Activated CD4-positive, alpha-beta T cell treated with anti-CD3 and anti-CD28 coated beads, Interleukin-2, amount 50 U/mL, for 4 hours (primary cell): ENCODE data around the gene ZNF598.
"Not testable (repeated sequence)": the region's sequence is repeated elsewhere in the genome, so short reads cannot be mapped to it uniquely, and the experiment has no call there.

Source experiments
- DNase-seq, 2 experiments: peaks; one replicate each; pipeline ENCODE4 v3.0.0-alpha.2; 2020

The ZNF598 gene

DNA sequence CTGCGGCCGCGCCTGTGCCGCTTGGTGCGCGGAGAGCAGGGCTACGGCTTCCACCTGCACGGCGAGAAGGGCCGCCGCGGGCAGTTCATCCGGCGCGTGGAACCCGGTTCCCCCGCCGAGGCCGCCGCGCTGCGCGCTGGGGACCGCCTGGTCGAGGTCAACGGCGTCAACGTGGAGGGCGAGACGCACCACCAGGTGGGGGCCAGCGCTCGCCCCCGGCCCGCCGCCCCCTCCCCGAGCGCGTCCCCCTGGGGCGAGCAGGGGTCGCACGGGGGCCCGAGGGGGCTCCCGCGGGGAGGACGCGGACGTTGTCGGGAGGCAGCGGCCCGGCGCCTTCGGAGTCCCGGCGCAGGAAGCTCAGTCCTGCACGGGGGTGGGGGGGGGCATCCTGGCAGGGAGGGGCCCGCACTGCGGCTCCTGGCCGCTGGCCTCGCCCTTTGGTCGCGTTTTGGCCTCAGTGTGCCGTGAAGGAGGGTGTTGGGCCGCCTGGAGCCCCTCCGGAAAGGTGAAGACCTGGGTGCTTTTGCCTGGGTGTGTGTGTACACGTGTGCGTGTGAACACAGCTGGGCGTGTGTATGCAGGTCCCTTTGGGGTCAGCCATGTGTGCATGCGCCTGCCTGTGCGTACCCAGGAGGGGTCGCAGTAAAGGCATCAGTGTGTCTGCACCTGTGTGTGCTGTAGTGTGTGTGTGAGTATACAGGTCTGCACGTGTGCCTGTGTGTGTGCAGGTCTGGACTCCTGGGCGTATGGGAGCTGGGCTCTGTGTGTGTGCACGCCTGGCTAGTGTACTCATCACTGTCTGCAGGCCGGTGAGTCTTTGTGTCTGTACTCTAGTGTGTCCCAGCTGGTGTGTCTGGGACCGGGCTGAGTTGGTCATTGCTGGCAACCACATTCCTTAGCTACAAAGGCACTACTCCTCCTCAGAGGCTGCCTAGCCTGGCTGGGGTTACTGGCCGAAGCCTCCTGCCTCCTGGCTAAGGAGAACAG lies 17.7 kb upstream of the ZNF598 start:
- DNase-seq = peak in 1 of 2 experiments; percentile 10

DNA sequence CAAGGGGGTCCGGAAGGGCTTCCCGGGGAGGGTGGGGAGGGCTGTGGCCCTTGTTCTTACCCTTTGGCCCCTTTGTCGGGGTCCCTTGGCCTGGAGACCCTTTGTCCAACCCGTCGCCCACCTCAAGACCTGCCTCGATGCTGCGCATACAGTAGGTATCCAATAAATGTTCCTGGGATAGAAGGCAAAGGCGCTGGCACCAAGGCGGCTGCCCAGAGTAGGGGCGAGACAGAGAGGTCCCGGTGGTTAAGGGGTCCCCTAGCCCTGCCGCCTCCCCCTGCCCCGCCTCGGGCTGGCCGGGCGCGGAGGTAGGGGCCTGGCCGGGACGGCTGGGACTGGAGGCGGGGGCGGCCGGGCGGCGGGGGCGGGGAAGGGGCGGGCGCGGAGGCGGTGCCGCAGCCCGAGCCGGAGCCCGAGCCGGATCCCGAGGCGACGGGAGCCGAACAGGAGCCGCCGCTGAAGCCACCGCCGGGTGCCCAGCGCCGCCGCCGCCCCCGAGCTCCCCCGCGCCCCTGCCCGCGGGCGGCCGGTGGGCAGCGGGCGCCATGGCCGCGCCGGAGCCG lies 16.9 kb upstream of the ZNF598 start, which contains the start of gene NHERF2:
Gene NHERF2 (plus strand): TSS at position 442 of the 563 bp plus-strand sequence. CDS start 104 bp downstream, at position 546.
- DNase-seq = no peak

DNA sequence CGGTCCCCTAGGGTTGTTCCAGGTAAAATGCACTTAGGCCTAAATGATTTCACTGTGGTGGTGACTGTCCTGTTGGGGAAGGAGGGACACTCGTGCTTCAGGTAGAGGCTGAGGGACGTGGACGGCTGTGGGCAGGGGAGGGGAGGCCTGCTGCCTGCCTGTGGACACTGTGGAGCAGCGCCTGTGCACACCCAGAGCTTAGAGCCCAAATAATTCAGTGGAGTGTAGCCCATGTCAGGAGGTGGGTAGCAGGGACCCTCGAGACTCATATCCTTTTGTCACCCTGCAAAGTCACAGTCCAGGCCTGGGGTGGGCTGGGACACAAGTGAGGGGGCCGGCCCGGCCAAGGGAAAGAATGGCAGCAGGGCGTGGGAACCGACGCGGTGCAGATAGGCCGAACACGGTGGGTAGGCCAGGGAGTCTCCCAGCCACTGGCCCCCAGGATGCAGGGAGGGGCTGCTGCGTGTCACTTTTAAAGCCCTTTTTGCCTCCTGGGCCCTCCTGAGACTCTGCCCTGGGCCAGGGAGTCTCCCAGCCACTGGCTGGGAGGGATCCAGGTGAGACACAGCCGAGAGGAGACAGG lies 16.3 kb upstream of the ZNF598 start:
- DNase-seq = no peak

DNA sequence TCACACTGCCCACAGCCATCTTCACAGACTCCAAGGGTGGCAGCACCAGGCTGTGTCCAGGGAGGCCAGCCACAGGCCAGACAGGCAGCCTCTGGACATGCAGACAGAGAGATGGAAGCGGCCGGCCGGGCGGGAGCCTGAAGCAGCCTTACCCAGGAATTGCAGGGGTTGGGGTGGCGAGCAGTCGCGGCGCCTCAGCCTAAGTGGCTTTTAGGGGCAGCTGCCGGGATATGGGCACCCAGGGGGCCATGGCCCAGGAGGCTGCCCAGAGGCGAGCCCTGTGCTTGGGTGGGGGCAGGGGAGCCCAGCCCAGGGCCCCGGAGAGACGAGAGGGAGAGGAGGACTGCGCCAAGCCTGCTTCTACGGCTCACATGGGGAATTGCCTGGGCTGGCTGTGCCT lies 15.6 kb upstream of the ZNF598 start:
- no peak for DNase-seq

DNA sequence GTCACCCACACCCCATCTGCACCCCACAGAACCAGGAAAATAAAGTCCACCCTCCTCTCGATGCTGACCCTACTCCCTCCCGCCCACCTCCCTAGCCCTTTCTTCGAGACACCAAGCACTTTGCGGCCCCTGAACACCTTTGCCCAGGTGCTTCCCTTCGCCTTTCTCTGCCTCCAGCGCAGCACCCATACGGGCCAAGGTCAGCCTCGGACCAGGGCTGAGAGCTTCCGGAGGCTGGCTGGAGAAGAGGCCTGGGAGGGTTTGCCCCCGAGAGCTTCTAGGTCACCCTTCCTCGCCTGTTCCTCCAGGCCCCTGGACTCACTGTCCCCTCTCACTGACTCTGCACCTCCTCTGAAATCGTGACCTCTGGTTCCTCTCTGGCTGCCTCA lies 14.4 kb upstream of the ZNF598 start:
- DNase-seq = no peak

DNA sequence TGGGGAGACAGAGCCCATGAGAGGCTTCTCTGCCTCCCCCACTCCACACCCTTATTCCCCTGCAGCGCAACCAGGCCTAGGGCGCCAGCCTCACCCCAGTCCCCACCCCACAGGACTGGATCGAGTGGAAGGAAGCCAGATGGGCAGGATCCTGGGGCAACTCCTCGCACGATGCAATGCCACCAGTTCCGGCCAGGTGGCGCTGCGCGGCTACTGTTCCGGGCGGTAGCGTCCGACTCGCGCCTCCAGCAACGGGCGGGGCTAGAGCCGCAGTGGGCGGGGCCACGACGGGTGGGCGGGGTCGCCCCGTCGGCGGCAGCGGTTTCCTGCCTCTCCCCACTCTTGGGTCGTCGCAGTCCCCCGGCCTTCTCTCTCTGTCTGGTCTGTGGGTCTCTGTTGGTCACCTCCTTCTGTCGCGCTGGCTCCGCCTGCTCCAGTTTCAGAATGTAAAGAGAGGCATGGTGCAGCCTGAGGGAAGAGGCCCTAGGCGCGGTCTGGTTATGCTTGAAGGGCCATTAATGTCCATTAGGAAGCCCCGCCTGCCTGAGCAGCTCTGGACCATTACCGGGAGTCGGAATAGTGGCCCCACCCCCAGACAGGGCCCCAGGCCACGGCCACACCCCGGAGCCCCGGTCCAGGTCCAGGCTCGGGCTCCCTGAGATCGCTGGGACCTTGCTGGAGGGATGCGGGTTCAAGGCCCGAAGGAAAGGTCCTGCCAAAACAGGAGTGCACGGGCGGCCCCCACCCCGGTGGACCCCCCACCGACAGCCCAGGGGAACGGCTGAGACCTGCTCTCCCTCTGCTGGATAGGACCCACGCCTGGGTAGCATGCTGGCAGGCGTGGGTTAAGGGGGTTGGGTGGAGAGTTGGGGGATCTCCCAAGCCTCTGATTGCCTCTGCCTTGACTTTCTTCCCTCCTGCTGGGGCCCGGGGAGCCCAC lies 13.7 kb upstream of the ZNF598 start:
- DNase-seq = peak; percentile 92 to 93

DNA sequence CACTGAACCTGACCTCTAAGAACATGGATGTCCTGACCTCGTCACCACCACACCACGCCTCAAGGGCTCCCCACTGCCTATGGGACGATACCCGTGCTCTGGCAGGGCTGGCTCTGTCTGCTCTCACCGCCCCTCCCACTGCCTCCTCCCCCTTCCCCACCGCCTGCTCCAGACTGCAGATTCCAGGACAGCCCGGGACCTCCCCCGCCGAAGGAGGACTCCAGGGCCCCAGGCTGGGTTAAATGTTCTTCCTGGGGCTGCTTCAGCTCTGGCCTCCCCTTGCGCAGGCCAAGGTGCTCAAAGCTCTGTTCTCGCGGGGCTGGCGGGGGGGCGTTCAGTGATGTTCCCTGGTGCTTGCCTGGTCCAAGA lies 13.1 kb upstream of the ZNF598 start:
- no peak for DNase-seq

DNA sequence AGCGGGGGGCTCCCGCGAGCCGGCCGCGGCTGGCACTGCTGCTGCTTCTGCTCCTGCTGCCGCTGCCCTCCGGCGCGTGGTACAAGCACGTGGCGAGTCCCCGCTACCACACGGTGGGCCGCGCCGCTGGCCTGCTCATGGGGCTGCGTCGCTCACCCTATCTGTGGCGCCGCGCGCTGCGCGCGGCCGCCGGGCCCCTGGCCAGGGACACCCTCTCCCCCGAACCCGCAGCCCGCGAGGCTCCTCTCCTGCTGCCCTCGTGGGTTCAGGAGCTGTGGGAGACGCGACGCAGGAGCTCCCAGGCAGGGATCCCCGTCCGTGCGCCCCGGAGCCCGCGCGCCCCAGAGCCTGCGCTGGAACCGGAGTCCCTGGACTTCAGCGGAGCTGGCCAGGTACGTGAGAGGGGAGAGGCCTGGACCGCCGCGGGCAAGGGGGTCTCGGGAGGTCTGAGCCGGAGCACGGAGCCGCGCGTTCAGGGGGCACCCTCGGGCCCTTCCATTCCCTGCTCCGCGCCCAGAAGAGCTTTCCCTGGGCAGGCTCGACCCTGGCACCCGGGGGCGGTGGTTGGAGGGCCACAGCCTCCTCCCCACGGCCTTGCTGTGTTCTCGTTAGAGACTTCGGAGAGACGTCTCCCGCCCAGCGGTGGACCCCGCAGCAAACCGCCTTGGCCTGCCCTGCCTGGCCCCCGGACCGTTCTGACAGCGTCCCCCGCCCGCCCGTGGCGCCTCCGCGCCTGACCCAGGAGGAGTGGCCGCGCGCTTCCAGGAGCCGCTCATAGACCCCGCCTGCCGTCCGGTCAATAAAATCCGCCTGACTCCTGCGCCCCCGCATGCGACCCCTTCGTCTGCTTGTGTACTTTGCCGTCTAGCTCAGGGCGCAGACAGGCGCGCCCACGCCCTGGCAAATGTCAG lies 10.6 kb upstream of the ZNF598 start:
- DNase-seq = no peak

DNA sequence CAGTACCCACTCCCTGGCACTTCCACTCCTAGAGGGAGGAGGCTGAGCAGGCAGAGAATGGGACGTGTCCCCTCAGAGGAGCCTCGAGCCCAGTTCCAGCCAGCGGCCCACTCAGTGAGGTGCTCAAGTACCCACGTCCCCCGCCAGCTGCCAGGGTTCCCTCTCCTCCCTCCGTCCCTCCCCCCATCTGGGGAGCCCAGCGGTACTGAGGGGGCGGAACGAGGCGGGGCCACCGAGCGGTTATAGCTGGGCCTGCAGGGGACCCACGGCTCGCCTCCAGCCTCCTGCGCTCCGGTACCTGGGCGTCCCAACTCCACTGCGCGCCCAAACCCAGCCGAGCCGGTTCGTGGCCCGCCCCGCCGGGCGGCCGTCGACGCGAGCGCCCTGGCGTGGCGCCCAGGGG lies 9.9 kb upstream of the ZNF598 start, which contains the start of gene NPW:
Gene NPW (plus strand): TSS at position 268 of the 403 bp plus-strand sequence.
- DNase-seq = no peak

DNA sequence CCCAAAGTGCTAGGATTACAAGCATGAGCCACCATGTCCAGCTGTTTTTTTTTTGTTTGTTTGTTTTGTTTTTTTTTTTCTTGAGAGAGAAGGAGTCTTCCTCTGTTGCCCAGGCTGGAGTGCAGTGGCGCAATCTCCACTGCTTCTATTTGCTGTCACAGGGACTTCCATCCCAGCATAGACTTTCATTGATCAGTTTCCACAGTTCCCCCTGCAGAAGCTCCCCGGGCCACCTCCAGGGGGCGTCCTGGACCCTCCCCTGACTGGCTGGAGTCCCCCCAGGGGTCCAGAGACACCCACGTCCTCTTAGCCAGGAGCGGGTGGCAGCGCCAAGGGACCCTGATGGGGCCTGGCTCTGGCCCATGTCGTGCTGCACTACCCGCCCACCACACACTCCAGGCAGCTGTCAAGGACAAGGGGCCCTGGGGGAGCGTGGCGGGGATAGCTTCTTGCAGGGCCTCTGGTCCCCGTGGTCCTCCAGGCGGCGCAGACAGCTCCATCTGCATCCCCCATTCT lies 6.8 kb upstream of the ZNF598 start:
- no peak for DNase-seq

DNA sequence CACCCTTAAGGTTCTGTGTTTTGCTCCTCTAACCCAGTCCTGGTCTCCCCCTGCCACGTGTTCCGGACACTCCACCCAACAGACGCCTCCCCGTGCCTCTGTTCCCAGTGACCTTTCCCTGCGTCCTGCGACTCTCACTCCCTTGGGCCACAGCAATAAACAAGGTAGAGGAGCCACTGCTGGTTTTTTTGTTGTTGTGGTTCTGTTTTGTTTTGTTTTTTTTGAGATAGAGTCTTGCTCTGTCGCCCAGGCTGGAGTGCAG lies 6.3 kb upstream of the ZNF598 start:
- DNase-seq = no peak

DNA sequence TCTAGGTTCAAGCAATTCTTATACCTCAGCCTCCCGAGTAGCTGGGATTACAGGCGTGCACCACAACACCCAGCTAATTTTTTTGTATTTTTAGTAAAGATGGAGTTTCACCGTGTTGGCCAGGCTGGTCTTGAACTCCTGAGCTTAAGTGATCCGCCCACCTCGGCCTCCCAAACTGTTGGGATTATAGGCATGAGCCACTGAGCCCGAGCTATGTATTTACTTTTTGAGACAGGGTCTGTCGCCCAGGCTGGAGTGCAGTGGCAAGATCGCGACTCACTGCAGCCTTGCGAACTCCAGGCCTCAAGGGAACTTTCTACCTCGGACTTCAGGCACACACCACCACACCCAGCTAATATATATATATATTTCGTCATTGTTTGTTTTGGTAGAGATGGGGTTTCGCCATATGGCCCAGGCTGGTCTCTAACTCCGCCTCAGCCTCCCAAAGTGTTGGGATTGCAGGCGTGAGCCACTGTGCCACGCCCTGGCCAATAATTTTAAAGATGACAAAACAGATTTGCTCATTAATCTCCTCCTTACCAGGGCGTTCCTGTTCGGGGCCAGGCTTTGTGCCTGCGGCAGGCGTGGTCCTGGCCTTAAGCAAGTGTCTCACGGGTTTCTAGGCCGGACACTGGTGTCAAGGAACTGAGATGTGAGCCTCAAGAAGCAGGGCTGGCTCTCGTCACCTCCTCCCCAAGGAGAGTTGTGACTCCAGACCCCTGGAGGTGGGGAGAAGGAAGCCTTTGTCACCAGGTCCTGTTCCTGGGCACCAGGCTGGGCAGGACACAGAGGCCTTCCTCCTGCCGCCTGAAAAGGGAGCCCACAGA lies 5.7 kb upstream of the ZNF598 start:
- no peak for DNase-seq

DNA sequence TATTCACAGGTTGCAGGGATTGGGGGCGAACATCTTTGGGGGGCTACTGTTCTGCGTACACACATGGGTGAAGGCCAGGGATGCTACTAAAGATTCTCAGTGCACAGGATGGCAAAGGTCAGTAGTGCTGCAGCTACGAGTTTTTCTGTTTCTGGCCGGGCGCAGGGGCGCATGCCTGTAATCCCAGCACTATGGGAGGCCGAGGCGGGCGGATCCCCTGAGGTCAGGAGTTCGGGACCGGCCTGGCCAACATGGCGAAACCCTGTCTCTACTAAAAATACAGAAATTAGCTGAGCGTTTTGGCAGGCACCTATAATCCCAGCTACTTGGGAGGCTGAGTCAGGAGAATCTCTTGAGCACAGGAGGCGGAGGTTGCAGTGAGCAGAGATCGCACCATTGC lies 3.9 kb upstream of the ZNF598 start:
- no peak for DNase-seq

DNA sequence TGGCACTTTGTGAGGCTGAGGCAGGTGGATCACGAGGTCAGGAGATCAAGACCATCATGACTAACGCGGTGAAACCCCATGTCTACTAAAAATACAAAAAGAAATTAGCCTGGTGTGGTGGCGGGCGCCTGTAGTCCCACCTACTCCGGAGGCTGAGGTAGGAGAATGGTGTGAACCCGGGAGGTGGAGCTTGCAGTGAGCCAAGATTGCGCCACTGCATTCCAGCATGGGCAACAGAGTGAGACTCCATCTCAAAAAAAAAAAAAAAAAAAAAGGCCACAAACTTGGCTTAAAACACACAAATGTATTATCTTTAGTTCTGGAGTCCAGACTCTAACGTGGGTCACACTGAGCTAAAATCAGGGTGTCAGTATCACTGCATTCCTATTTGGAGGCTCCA lies 2.1 kb upstream of the ZNF598 start:
- DNase-seq = not testable (repeated sequence)

DNA sequence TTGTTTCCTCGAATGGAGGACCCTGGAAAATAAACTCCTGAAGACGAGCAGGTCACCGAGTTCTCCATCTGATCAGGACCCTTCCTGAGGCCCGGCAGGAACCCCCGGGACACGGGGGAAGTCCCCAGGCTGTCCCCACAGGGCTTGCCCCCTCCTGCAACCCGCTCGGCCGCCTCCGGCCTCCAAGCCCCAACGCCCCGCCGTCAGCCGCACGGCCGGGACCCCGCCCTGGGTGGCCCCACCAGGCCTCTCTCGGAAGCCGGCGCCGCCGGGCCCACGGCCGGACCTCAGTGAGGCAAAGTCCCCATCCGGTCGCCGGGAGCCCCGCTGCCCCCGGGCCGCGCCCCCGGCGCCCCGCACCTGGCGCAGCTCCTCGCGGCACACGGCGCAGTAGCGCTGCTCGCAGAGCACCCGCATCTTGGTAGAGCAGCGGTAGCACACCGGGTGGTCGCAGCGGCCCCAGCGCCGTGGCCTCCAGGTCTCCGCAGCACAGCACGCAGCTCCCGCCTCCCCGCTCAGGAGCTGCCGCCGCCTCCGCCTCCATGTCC lies 383 bp downstream of the ZNF598 start:
- no peak for DNase-seq

DNA sequence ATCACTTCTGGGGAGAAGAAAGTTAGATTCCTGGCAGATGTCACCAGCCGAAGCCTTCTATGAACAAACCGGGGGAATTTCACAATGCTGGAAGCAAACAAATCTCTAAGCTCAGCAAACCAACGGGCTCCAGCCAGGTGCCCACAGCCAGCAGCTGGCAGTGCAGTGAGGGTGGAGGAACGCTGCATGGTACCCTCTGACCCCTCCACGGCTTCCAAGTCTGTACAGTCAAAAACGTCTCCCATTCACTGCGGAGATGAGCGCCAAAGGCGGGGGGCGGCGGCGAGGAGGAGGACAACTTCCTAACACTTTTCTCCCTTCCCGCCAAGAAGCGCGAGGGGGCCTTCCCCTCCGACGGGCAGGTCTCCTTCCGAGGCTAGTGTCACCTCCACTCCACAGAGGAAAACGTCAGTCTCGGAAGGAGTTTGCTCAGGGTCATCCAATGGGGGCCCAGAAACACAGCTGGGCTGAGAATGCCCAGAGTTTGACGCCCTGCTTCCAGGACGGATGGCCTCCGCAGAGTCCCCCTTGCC lies 924 bp downstream of the ZNF598 start:
- DNase-seq = no peak

DNA sequence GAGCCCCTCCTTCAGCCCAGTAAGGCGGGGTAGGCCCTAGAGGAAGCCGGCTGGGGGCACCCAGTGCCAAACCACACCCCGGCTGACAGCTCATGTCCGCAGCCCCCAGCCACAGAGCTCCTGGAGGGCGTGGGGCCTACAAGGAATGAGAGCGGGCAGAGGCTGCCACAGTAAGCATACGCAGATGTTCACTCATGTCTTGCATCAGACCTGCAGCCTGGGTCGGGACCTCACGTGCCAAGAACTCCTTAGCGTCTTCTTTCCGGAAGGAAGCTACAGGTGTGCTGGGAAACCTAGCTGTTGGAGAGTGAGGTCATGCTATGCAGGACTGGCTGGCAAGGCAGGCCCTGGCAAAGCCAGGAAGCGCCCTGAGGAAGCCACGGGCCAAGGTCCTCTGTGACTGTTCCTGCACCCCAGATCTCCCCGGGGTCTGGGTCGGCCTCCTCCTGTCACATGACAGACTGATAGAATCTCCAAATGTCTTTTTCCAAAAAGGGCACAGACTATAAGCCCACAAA lies 1.6 kb downstream of the ZNF598 start:
- no peak for DNase-seq

DNA sequence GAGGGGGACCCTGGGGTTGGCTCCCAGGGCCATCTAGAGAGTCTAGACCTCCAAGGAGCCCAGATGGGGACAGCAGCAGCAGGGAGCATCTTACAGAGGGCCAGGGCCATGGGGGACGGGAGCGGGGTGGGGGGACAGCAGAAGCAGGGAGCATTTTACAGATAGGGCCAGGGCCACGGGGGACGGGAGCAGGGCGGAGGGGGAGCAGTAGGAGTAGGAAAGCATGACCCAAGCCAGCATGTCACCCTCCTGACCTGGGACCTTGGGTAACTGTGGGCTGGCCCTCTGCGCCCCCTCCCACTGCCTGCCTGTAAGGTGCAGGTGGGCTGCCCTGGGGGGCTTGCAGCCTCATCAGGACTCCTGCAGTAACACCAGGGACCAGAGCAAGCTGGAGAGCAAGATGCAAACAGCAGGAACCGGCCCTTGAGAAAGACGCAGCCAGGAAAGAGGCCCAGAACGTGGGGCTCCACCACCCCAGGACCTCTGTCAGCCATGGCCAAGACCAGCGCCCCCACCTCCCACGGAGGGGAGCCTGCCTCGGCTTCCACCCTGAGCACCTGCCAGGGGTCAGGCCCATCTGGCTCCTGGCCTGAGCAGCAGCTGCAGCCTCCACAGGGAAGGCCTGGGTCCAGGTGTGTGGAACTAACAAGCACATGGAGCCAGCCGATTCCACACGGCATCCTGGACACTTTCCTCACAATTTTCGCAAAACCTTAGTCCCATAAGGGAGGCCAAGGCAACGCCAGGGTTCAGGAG lies 2.4 kb downstream of the ZNF598 start:
- DNase-seq = no peak

DNA sequence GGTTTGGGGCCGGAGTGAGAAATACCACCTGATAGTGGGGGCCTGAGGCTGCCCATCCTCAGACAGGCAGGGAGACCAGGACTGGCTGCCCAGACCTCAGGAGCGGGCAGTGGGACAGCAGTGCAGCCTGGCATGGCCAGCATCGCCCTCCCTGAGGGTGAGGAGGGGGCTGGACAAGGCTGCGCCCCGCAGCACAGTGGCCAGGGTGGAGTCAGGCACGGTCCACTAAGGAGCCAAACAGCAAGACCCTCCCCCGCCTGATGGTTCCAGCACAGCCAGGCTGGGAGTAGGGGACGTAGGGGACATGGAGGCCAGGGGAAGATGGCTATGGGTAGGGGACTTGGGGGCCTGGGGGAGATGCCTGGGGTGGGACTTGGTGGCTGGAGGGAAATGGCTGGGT lies 3.3 kb downstream of the ZNF598 start:
- no peak for DNase-seq
